GM23338 (cell line): ENCODE measurements around the gene MED27.

Experiments
- CREB1 ChIP-seq: fragments of 250-450 bp; sonication (Bioruptor Pico); IDR thresholded peaks from 2 replicates; pipeline ENCODE4 v1.5.0; 2020; ENCODE audit warnings: low read depth, mild to moderate bottlenecking, moderate library complexity
- EZH2 ChIP-seq: fragments of 200-600 bp; sonication (generic); IDR thresholded peaks from one replicate; pipeline ENCODE4 v1.8.0; 2017; ENCODE audit warnings: antibody characterized with exemption, mild to moderate bottlenecking, low read depth; ENCODE audit not compliant: unreplicated experiment
- EZH2phosphoT487 ChIP-seq: fragments of 200-600 bp; sonication (generic); IDR thresholded peaks from one replicate; pipeline ENCODE4 v1.8.1; 2018; ENCODE audit warnings: antibody characterized with exemption; ENCODE audit not compliant: unreplicated experiment
- POLR2AphosphoS5 ChIP-seq: IDR thresholded peaks from 2 replicates; pipeline ENCODE4 v1.6.1; 2016; ENCODE audit warnings: antibody characterized with exemption, low read depth
- TF ChIP-seq, protein P1 (sequence below): IDR thresholded peaks from 2 replicates; pipeline ENCODE4 v1.6.1; 2016; ENCODE audit warnings: antibody characterized with exemption
- TF ChIP-seq, protein P2 (sequence below), 2 experiments: fragments of 200-600 bp in 1 of 2; sonication (generic) in 1 of 2; conservative IDR thresholded peaks; 2 replicates each; pipeline versions ENCODE4 v1.5.1 to v1.6.1; 2016 to 2017; ENCODE audit warnings: antibody characterized with exemption in 2 of 2, low read depth in 2 of 2, mild to moderate bottlenecking in 2 of 2, moderate library complexity in 1 of 2

DNA sequence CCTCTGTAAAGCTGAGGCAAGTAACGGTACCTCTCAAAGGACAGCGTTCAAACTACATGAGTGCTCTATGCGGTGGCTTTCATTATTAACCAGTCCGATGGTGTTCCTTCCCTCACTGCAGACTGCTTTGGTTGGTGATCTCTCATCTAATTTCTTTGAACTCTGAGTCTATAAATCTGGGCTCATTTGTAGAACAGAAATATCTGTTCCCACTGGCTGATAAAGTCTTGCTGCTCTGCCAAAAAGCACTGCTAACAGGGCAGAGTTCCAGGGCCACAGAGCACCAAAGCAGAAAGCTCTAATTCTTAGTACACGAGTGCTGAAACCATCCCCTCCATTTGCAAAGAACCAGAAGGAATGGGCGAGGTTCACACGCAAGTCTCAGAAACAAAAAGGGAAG is 81.9 kb downstream of the MED27 start:
- TF ChIP-seq, protein P1, sequence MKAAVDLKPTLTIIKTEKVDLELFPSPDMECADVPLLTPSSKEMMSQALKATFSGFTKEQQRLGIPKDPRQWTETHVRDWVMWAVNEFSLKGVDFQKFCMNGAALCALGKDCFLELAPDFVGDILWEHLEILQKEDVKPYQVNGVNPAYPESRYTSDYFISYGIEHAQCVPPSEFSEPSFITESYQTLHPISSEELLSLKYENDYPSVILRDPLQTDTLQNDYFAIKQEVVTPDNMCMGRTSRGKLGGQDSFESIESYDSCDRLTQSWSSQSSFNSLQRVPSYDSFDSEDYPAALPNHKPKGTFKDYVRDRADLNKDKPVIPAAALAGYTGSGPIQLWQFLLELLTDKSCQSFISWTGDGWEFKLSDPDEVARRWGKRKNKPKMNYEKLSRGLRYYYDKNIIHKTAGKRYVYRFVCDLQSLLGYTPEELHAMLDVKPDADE: no peak
- TF ChIP-seq EZH2 (no peak), POLR2AphosphoS5 (no peak), CREB1 (CRISPR knock-in tag) (no peak), EZH2phosphoT487 (no peak)
- TF ChIP-seq, protein P2, sequence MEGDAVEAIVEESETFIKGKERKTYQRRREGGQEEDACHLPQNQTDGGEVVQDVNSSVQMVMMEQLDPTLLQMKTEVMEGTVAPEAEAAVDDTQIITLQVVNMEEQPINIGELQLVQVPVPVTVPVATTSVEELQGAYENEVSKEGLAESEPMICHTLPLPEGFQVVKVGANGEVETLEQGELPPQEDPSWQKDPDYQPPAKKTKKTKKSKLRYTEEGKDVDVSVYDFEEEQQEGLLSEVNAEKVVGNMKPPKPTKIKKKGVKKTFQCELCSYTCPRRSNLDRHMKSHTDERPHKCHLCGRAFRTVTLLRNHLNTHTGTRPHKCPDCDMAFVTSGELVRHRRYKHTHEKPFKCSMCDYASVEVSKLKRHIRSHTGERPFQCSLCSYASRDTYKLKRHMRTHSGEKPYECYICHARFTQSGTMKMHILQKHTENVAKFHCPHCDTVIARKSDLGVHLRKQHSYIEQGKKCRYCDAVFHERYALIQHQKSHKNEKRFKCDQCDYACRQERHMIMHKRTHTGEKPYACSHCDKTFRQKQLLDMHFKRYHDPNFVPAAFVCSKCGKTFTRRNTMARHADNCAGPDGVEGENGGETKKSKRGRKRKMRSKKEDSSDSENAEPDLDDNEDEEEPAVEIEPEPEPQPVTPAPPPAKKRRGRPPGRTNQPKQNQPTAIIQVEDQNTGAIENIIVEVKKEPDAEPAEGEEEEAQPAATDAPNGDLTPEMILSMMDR (conservative IDR thresholded peaks at IDR 0.05; ENCODE audit: low read depth in 2 of 2): no peak
